ENCODE data around the gene TRIM24.
A peak's percentile ranks its signal among the peaks of the same experiment; 100 is the strongest.

Gene TRIM24

DNA sequence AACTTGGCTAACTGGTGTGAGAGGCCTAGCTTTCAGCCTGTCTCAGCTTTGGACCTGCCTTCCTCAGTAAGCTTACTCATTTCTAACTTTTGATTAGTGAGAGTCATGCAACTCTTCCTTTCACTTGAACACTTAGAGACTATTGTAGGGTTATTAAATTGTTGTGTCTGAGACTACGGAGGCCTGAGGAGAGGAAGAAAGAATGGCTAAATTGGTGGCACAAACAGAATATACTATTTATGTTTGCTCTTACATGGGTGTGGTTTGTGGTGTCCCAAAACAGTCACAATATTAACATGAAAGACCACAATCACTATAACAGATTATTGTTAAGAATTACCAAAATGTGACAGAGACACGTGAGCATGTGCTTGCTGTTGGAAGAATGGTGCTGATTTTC lies 82.1 kb downstream of the TRIM24 start:
- no peak for DNase-seq

- no peak for DNase-seq
Measured at GRCh38 chr7:138543739-138544138, 83.7 kb downstream of the TRIM24 start.

GRCh38 chr7:138545123-138545522 lies 85.1 kb downstream of the TRIM24 start:
- DNase-seq: no peak

DNA sequence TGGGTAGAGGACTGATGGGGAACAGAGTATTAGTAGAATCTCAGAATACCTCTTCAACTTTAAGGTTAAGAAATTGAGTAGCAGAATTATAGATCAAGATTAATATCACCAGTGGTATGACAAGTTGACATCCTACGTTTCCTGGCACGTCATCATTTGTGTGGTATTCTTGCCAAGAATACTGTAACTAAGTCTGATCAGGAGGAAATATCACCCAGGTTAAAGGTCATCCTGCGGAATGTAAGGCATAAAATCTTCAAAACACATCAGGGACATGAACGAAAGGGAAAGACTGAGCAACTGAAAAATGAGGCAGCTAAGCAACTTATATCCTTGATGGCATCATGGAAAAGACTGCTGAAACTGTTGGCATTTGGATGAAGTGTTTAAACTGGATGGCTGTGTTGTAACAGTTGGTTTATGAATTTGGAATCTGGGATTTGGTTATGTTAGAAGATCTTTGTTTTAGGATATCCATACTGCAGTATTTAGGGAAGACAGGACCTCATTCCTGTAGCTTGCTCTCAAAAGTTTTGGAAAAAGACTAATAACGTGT lies 86.1 kb downstream of the TRIM24 start:
- no peak for DNase-seq

DNA sequence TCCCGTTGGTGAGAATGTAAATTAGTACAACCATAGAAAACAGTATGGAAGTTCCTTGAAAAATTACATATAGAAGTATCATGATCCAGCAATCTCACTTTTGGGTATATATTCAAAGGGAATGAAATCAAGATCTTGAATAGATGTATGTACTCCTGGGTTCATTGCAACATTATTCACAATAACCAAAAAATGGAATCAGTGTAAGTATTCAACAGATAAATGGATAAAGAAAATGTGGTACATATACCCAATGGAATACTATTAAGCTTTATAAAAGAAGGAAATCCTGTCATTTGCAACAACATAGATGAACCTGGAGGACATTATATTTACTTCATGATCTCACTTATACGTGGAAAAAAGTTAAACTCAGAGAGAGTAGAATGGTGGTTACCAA lies 86.8 kb downstream of the TRIM24 start:
- DNase-seq: no peak

GRCh38 chr7:138549082-138549481 lies 89.0 kb downstream of the TRIM24 start:
- no peak for DNase-seq

- no peak for DNase-seq
Measured at GRCh38 chr7:138550337-138550736, 90.3 kb downstream of the TRIM24 start.

GRCh38 chr7:138551102-138551501 lies 91.0 kb downstream of the TRIM24 start:
- DNase-seq: no peak

GRCh38 chr7:138553805-138554204 lies 93.7 kb downstream of the TRIM24 start:
- no peak for DNase-seq

DNA sequence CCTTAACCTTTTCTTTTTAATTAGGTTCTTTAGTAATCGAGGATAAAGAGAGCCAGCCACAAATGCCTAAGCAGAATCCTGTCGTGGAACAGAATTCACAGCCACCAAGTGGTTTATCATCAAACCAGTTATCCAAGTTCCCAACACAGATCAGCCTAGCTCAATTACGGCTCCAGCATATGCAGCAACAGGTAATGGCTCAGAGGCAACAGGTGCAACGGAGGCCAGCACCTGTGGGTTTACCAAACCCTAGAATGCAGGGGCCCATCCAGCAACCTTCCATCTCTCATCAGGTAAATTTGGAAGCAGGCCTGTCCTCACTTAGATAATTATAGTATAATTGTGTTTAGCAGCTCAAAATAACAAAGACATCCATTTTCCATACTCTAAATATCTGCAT lies 94.6 kb downstream of the TRIM24 start:
- DNase-seq: no peak

GRCh38 chr7:138555684-138556083 lies 95.6 kb downstream of the TRIM24 start:
- DNase-seq: no peak

DNA sequence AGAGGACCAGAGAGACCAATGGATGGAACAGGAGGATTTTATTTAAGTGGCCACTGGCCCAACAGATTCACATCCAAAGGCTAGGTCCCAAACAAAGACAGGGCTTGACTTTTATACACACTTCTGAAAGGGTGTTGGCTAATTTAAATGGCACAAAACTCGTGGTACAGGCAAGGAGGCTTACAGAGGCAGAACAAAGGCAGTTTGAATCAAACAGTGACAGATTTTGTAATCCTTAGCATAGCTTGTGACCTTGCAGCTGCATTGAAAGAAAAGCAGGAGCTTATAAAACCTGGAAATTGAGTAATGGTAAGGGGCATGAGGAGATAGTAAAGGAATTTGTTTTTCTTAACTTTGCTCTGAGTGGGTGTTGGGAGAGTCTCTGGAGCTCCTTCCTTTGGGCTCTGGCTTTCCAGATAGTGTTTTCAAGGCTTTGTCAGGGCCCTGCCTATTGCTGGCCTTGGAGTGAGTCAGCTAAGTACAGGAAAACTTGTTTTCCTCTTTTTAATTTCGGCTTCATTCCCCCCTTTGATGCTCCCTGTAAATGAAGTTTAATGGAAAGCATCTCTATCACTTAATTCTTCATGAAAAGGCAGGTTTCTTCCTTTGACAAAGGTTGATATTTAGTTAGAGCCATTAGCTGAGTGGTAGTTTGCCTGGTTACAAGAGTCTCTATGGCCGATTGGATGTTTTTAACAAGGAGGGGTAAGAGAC lies 96.9 kb downstream of the TRIM24 start:
- no peak for DNase-seq

- no peak for DNase-seq
Measured at GRCh38 chr7:138559448-138559847, 99.4 kb downstream of the TRIM24 start.

- DNase-seq: no peak
Measured at GRCh38 chr7:138563808-138564207, 103.7 kb downstream of the TRIM24 start.

GRCh38 chr7:138564365-138564764 lies 104.3 kb downstream of the TRIM24 start:
- no peak for DNase-seq

DNA sequence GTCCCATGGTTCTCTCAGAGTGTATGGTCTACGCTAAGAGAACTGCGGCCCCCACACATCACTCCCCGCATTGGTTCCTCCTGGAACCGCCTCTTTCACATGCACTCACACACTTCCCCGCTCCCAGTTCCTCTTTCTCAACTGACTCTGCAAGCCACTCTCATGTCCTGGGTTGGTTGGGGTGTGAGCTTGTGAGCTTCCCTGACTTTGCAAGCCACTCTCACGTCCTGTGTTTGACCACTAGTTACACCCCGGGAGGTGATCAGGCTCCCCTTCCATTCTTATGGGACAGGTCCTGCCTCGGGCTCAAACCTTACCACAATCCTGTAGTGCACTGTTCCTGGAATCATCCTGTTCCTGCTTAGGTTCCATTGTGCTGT lies 105.0 kb downstream of the TRIM24 start:
- DNase-seq: no peak

DNA sequence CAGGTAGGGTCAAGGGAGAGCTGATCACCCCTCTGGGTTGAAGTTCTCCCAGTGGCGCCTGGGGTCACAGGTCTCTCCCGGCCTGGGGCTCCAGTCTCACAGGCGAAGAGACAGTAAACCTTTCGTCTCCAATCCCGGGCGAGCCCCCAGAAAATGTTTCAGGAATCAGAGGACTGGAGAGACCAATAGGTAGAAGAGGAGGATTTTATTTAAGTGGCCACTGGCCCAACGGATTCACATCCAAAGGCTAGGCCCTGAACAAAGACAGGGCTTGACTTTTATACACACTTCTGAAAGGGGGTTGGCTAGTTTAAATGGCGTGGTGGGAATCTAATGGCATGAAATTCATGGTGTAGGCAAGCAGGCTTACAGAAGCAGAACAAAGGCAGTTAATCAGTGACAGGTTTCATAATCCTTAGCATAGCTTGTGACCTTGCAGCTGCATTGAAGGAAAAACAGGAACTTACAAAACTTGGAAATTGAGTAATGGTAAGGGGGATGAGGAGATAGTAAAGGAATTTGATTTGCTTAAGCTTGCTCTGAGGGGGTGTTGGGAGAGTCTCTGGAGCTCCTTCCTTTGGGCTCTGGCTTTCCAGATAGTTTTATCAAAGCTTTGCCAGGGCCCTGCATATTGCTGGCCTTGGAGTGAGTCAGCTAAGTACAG lies 105.5 kb downstream of the TRIM24 start:
- peak; percentile 27 for DNase-seq

DNA sequence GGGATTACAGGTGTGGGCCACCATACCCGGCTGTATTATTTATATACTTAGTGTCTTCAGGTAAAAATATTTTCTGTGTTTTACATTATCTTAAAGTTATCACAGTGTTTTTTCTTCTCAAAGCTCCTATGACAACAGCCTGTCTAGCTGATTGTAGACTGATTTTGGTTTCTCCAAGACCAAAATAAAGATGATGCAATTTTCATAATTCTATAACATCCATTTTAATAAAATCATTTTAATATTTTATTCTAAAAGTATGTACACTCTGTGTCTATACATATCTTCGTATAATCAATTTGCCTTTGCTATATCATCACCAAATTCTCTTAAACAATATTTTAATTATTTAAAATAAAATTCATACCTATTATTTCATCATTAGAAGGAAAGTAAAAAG lies 108.6 kb downstream of the TRIM24 start:
- DNase-seq: no peak

DNA sequence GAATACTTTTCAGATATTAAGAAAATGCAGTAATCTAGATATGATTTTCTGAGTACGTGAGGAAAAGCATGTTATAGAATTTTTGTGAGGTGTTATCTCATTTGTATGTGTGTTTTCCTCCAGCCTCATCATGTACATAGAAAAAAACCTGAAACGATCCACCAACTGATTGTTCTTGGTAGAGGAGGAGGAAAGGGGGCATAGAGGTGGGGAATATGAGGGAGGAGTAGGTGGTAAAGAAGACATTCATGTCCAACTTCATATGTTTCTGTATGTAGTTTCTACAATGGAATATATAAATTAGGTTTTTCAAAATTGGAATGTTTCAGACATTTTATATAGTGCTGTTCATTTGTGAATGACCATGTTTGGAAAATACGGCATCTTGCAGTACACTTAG lies 109.4 kb downstream of the TRIM24 start:
- DNase-seq: no peak

DNA sequence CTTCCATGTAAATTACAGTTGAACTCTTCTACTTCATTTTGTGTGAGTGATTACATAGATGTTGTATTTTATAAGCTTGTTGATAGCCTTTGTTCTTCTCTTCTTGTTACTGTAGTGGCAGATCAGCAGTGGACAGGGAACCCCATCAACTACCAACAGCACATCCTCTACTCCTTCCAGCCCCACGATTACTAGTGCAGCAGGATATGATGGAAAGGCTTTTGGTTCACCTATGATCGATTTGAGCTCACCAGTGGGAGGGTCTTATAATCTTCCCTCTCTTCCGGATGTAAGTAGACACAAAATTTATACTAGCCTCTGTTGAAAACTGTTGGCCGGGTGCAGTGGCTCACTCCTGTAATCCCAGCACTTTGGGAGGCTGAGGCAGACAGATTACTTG lies 110.7 kb downstream of the TRIM24 start:
- no peak for DNase-seq

GRCh38 chr7:138573741-138574140 lies 113.7 kb downstream of the TRIM24 start:
- DNase-seq: no peak

DNA sequence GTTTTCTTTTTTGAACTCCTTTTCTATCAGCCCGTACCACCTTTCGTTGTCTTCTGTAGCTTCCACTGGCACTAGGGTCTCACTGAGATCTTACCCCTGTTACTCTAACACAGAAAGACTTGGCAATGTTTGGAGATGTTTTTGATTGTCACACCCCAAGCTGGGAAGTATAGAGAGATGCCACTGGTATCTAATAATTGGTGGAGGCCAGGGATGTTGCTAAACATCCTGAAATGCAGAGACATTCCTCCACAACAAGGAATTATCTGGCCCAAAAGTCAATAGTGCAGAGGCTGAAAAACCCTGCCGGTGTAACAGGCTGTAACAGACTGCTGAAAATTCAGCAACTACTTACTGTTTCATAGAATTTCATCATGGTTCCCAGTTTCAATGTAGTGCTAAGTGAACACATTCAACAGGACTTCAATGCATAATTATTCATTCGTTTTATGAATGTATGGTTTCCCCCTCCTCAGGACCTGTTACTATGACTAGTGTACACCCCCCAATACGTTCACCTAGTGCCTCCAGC lies 115.9 kb downstream of the TRIM24 start:
- DNase-seq: no peak

GRCh38 chr7:138579136-138579535 lies 119.1 kb downstream of the TRIM24 start:
- no peak for DNase-seq

DNA sequence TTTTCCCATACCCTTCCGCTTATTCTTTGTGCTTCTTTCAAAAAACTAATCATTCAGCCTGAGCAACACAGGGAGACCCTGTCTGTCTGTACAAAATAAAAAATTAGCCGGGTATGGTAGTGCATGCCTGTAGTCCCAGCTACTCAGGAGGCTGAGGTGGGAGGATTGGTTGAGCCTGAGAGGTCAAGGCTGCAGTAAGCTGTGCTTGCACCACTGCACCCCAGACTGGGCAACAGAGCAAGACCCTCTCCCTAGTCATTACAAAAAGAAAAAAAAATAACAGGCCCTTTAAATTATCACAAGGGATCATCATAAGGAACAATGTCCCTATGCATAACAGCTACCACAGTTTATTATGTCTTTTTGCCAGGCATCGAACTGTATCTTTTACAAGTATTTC lies 119.6 kb downstream of the TRIM24 start:
- no peak for DNase-seq

Measured in hematopoietic multipotent progenitor cell treated with erythropoietin and hydrocortisone succinate and interleukin-3 and kit ligand, for 8 days (in vitro differentiated cells).